BE2C (cell line): ENCODE results near the gene HAVCR2.

Experiments
- DNase-seq: peaks from one replicate; pipeline ENCODE4 v3.0.0-alpha.2; 2020
- H3K27me3 ChIP-seq: fragments of 250-450 bp; sonication (Bioruptor Pico); 2 replicates; pipeline ENCODE4 v1.5.1; 2020; ENCODE audit warnings: mild to moderate bottlenecking
- H3K36me3 ChIP-seq: fragments of 250-450 bp; sonication (Bioruptor Pico); 2 replicates; pipeline ENCODE4 v1.5.1; 2020; ENCODE audit warnings: mild to moderate bottlenecking
- H3K4me1 ChIP-seq: fragments of 250-450 bp; sonication (Bioruptor Pico); 2 replicates; pipeline ENCODE4 v1.5.1; 2020
- H3K4me3 ChIP-seq: 2 replicates; pipeline ENCODE4 v1.5.1; 2011; ENCODE audit warnings: low read depth, low read length
- H3K9me3 ChIP-seq: fragments of 250-450 bp; sonication (Bioruptor Pico); 2 replicates; pipeline ENCODE4 v1.5.1; 2020
- TF ChIP-seq, protein P1 (sequence below): IDR thresholded peaks from 2 replicates; pipeline ENCODE4 v1.5.1; 2012; ENCODE audit warnings: mild to moderate bottlenecking, low read depth, low read length

Gene HAVCR2

DNA sequence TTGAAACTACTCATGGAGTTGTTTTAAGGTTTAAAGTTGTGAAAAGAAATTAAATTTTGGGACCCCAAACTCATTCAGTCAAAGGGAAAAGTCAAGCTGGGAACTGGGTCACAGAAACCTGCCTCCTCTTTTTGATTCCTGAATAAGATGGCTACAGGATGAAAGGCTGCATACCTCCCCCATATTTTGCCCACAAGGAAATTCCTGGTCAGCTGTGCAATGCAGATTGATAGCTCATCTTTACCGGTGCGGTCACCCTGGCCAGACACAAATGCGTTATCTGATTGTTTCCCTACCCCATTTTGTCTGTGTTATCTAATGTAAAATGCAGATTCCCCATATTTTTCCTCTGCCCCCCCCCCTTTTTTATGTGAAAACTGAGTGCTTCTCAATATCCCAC, 1.3 kb downstream of the HAVCR2 start:
- Histone ChIP-seq H3K4me1 (no peaks in the 10 kb centered on the region), H3K36me3 (no peaks in the 10 kb centered on the region), H3K4me3 (no peak overlapping the region), H3K27me3 (no peaks in the 10 kb centered on the region), H3K9me3 (no peaks in the 10 kb centered on the region)
- DNase-seq, result no peak
- TF ChIP-seq, protein P1, sequence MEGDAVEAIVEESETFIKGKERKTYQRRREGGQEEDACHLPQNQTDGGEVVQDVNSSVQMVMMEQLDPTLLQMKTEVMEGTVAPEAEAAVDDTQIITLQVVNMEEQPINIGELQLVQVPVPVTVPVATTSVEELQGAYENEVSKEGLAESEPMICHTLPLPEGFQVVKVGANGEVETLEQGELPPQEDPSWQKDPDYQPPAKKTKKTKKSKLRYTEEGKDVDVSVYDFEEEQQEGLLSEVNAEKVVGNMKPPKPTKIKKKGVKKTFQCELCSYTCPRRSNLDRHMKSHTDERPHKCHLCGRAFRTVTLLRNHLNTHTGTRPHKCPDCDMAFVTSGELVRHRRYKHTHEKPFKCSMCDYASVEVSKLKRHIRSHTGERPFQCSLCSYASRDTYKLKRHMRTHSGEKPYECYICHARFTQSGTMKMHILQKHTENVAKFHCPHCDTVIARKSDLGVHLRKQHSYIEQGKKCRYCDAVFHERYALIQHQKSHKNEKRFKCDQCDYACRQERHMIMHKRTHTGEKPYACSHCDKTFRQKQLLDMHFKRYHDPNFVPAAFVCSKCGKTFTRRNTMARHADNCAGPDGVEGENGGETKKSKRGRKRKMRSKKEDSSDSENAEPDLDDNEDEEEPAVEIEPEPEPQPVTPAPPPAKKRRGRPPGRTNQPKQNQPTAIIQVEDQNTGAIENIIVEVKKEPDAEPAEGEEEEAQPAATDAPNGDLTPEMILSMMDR, result no peak

DNA sequence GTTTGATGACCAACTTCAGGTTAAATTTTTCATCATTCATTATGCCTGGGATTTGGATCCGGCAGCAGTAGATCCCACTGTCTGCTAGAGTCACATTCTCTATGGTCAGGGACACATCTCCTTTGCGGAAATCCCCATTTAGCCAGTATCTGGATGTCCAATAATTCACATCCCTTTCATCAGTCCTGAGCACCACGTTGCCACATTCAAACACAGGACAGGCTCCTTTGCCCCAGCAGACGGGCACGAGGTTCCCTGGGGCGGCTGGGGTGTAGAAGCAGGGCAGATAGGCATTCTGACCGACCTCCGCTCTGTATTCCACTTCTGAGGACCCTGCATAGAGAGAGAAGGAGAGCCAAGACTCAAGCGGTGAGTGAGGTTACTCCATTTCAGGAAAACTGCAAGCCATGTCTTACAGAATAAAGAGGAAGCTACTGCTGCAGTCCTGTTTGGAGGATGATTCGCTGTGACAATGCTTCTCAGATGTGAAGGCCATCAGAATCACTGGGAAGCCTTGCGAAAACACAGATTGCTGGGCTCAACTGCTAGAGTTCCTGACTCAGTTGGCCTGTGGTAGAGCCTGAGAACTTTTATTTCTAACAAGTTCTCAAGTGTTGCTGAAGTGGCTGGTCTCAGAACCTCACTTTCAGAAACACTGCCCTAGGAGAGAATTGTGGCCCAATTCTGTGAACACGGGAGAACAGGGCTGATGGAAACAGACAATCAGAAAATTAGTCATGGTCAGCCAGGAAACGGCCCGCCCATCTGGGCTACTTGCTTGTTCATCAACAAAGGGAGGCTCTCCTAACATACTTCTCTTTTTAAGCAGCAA, 2.0 kb downstream of the HAVCR2 start:
- Histone ChIP-seq H3K4me1 (no peaks in the 10 kb centered on the region), H3K9me3 (no peaks in the 10 kb centered on the region), H3K4me3 (no peak overlapping the region), H3K36me3 (no peaks in the 10 kb centered on the region), H3K27me3 (no peaks in the 10 kb centered on the region)
- no peak for DNase-seq
- TF ChIP-seq, protein P1, result no peak

DNA sequence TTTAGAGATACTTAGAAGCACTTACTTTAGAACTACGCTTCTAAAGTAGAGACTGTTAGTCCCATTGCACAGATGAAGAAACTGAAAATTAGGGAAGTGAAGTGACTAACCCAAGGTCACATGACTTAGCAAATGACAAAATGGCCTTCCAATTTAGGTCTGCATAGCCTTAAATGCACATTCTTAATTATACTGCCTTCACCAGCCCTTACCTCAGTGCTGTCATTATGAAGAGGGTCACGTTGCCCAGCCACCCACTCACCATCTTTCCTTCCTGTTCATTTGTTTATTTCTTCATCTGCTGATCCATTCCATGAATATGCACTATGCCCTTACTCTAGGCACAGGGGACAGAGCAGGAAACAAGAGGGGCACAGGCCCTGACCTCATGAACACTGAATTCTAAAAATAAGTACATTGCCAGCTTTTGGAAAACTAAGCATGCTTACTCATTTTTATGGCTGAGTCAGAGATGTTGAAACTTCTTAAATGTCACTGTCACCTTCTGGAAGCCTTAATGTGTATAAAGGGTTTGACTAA, 8.6 kb downstream of the HAVCR2 start:
- H3K36me3 ChIP-seq, result no peaks in the 10 kb centered on the region
- H3K4me3 ChIP-seq, result no peak overlapping the region
- no peaks in the 10 kb centered on the region for H3K27me3 ChIP-seq
- TF ChIP-seq, protein P1, result no peak
- H3K9me3 ChIP-seq, result no peaks in the 10 kb centered on the region
- DNase-seq, result no peak
- no peaks in the 10 kb centered on the region for H3K4me1 ChIP-seq

DNA sequence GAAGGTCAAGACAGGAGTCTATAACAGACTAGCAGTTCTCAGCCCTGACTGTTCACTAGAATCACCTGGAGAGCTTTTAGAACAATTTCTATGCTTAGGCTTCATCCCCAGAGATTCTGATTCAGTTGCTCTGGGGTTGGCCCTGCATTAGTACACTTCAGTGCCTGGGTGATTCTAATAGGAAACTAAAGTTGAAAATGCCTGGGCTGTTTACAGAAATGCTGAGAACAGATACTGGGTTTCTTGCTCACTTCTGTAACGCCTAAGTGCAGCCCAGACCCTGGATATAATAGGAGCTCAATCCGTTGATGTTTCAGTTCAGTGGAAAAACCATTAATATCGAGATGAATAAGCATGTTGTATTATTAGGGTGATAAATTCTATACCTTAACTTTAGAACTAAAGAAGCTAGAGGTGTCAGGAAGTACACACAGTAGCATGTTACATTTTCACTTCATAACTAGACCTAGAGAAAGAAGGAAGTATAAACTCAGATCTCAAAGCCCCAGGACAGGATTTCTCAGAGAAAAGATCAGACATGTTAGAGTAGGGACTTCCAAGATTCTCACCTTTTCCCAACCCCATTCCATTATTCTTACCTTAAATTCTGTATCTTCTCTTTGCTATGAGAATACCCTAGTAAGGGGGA, 20.4 kb downstream of the HAVCR2 start:
- no peaks in the 10 kb centered on the region for H3K36me3 ChIP-seq
- H3K4me1 ChIP-seq, result no peaks in the 10 kb centered on the region
- no peak overlapping the region for H3K4me3 ChIP-seq
- no peaks in the 10 kb centered on the region for H3K9me3 ChIP-seq
- TF ChIP-seq, protein P1, result no peak
- DNase-seq, result no peak
- H3K27me3 ChIP-seq, result no peaks in the 10 kb centered on the region

DNA sequence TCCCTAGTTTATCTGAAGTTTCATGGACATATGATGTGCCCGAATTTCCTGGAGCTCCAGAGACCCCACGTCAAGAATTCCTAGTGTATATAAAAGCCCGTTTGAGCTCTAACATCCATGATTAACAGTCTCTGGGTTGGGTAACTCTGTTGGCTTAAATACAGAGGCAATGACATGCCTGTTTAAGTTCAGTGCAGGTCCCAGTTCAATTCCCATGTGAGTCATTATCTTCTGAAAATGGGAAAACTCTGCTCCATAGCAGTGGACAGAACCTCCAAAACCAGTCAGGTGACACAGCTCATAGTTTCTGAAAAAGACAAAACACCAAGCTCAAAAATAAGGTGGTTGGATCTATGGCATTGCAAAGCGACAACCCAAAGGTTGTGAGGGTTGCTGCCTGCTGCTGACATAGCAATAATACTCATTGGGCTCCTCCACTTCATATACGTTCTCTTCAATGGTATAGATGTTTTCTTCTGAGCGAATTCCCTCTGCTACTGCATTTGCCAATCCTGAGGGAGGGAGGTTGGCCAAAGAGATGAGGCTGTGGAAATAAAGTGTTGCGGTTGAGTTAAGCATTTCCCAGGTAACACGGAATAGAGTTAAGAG, 22.0 kb downstream of the HAVCR2 start:
- H3K27me3 ChIP-seq, result no peaks in the 10 kb centered on the region
- H3K4me1 ChIP-seq, result no peaks in the 10 kb centered on the region
- no peaks in the 10 kb centered on the region for H3K9me3 ChIP-seq
- TF ChIP-seq, protein P1, result no peak
- no peak for DNase-seq
- H3K36me3 ChIP-seq, result no peaks in the 10 kb centered on the region
- no peak overlapping the region for H3K4me3 ChIP-seq
